Bronchial epithelial cell (primary cell): ENCODE data around the gene SLC31A1. TPM values are rescaled to one million over a fixed set of nuclear protein-coding genes. Genes with fewer than 3 reads are reported as not detected.

Experiments
- DNase-seq: peaks from one replicate; pipeline ENCODE4 v3.0.0-alpha.2; 2010; ENCODE audit warnings: low read depth
- FAIRE-seq: peaks from 2 replicates; lab custom pipeline; 2011; peaks lifted over from hg19 to GRCh38; lab: Jason Lieb, UNC
- H3K27me3 ChIP-seq: 2 replicates; pipeline ENCODE4 v1.5.1; 2011; ENCODE audit warnings: low read length; ENCODE audit not compliant: control insufficient read depth, insufficient read depth
- H3K36me3 ChIP-seq: 2 replicates; pipeline ENCODE4 v1.5.1; 2011; ENCODE audit warnings: low read length; ENCODE audit not compliant: control insufficient read depth, insufficient read depth
- H3K4me3 ChIP-seq: 2 replicates; pipeline ENCODE4 v1.5.1; 2011; ENCODE audit warnings: mild to moderate bottlenecking, low read depth, low read length, control low read depth
- CTCF ChIP-seq: IDR thresholded peaks from 2 replicates; pipeline ENCODE4 v1.5.1; 2011; ENCODE audit warnings: mild to moderate bottlenecking, moderate library complexity, low read length, control low read depth, inconsistent platforms; ENCODE audit not compliant: insufficient read depth, severe bottlenecking
- total RNA-seq: library from RNA; depleted of rRNA; stranded (reverse); fragments of >200 nt; gene quantifications from 2 replicates; pipeline ENCODE4 v1.2.1, GENCODE V29; 2014

The SLC31A1 gene
- total RNA-seq, 1 donor from 2014 or later = 29.7 TPM

- H3K36me3 ChIP-seq = no peaks in the 10 kb centered on the region
- no peak for TF ChIP-seq CTCF
- FAIRE-seq = no peak
- no peaks in the 10 kb centered on the region for H3K27me3 ChIP-seq
- no peak for DNase-seq
- no peak overlapping the region for H3K4me3 ChIP-seq
Measured at GRCh38 chr9:113250807-113251206, 29.5 kb downstream of the SLC31A1 start.

- FAIRE-seq (no peak), DNase-seq (no peak)
- TF ChIP-seq CTCF = no peak
- Histone ChIP-seq H3K27me3 (no peaks in the 10 kb centered on the region), H3K4me3 (no peak overlapping the region), H3K36me3 (peaks cover 2% of the 10 kb centered on the region)
Measured at GRCh38 chr9:113254991-113255390, 33.6 kb downstream of the SLC31A1 start.

- peaks cover 5% of the 10 kb centered on the region for H3K36me3 ChIP-seq
- H3K27me3 ChIP-seq = no peaks in the 10 kb centered on the region
- no peak for TF ChIP-seq CTCF
- no peak overlapping the region for H3K4me3 ChIP-seq
- DNase-seq (no peak), FAIRE-seq (no peak)
Measured at GRCh38 chr9:113255438-113255837, 34.1 kb downstream of the SLC31A1 start.

- DNase-seq (no peak), FAIRE-seq (no peak)
- no peak for TF ChIP-seq CTCF
- Histone ChIP-seq H3K4me3 (no peak overlapping the region), H3K36me3 (peaks cover 5% of the 10 kb centered on the region), H3K27me3 (no peaks in the 10 kb centered on the region)
Measured at GRCh38 chr9:113257863-113258262, 36.5 kb downstream of the SLC31A1 start.

GRCh38 chr9:113258282-113258681 is 36.9 kb downstream of the SLC31A1 start:
- Histone ChIP-seq H3K36me3 (peaks cover 5% of the 10 kb centered on the region), H3K4me3 (no peak overlapping the region), H3K27me3 (no peaks in the 10 kb centered on the region)
- FAIRE-seq (no peak), DNase-seq (no peak)
- no peak for TF ChIP-seq CTCF

GRCh38 chr9:113261917-113262671 is 40.8 kb downstream of the SLC31A1 start:
- no peak for FAIRE-seq
- DNase-seq = no peak
- Histone ChIP-seq H3K4me3 (no peak overlapping the region), H3K36me3 (peaks cover 5% of the 10 kb centered on the region), H3K27me3 (no peaks in the 10 kb centered on the region)
- TF ChIP-seq CTCF = no peak
